Nephron progenitor cell (in vitro differentiated cells): ENCODE results near the gene CLEC4C.

ENCODE experiments used
- DNase-seq: peaks from one replicate; pipeline ENCODE4 v3.0.0; 2021
- H3K27ac Mint-ChIP-seq: 2 replicates; pipeline ENCODE4 v1.8.0; 2021; ENCODE audit warnings: mild to moderate bottlenecking, moderate library complexity, mixed read lengths
- H3K27me3 Mint-ChIP-seq: 2 replicates; pipeline ENCODE4 v1.8.0; 2021; ENCODE audit warnings: mild to moderate bottlenecking, low read depth, mixed read lengths; ENCODE audit not compliant: poor library complexity
- H3K36me3 Mint-ChIP-seq: 2 replicates; pipeline ENCODE4 v1.8.0; 2021; ENCODE audit warnings: low read depth, mixed read lengths
- H3K4me1 Mint-ChIP-seq: 2 replicates; pipeline ENCODE4 v1.8.0; 2021; ENCODE audit warnings: mixed read lengths
- H3K4me3 Mint-ChIP-seq: 2 replicates; pipeline ENCODE4 v1.8.0; 2021; ENCODE audit warnings: mild to moderate bottlenecking, moderate library complexity, mixed read lengths
- H3K9me3 Mint-ChIP-seq: 2 replicates; pipeline ENCODE4 v1.8.0; 2021; ENCODE audit warnings: mild to moderate bottlenecking, moderate library complexity, mixed read lengths
- TF ChIP-seq, protein P1 (sequence below): fragments of 200-600 bp; sonication (generic); IDR thresholded peaks from 2 replicates; pipeline ENCODE4 v1.5.0; 2021; ENCODE audit warnings: antibody characterized with exemption

CLEC4C gene

DNA sequence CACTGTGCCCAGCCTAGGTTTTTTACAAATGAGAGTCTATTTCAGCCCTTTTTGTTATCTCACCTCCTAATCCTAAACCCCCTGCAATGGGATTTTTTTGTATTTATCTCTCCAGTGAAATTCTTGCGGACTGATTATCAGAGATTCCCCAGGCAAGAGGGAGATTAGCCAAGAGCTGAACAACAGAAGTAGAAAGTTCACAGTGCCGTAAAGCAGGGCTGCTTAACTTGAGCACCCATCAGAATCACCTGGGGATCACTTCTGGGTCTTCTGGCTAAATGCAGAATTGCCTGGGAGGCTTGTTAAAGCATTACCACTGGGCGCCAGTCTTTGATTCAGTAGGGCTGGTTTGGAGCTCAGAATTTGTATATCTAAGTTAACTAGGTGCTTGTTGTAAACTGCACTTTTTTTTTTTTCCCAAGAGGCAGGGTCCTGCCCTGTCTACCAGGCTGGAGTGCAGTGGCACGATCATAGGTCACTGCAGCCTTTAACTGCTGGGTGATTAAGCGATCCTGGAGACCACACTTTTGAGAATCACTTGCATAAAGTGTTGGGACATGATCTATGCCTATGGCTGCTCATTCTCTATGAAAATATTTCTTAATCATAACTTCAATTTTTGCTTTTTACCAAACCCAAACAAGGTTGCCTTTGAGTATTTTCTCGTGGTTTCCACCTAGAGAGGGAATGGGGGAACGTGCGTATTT lies 37.1 kb downstream of the CLEC4C start:
- Mint-ChIP-seq H3K4me3 (no peak overlapping the region), H3K9me3 (peaks cover 19% of the 10 kb centered on the region), H3K27ac (no peak overlapping the region), H3K4me1 (peaks cover 11% of the 10 kb centered on the region), H3K36me3 (no peaks in the 10 kb centered on the region), H3K27me3 (peaks cover 5% of the 10 kb centered on the region)
- no peak for DNase-seq
- TF ChIP-seq, protein P1, sequence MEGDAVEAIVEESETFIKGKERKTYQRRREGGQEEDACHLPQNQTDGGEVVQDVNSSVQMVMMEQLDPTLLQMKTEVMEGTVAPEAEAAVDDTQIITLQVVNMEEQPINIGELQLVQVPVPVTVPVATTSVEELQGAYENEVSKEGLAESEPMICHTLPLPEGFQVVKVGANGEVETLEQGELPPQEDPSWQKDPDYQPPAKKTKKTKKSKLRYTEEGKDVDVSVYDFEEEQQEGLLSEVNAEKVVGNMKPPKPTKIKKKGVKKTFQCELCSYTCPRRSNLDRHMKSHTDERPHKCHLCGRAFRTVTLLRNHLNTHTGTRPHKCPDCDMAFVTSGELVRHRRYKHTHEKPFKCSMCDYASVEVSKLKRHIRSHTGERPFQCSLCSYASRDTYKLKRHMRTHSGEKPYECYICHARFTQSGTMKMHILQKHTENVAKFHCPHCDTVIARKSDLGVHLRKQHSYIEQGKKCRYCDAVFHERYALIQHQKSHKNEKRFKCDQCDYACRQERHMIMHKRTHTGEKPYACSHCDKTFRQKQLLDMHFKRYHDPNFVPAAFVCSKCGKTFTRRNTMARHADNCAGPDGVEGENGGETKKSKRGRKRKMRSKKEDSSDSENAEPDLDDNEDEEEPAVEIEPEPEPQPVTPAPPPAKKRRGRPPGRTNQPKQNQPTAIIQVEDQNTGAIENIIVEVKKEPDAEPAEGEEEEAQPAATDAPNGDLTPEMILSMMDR, result no peak

DNA sequence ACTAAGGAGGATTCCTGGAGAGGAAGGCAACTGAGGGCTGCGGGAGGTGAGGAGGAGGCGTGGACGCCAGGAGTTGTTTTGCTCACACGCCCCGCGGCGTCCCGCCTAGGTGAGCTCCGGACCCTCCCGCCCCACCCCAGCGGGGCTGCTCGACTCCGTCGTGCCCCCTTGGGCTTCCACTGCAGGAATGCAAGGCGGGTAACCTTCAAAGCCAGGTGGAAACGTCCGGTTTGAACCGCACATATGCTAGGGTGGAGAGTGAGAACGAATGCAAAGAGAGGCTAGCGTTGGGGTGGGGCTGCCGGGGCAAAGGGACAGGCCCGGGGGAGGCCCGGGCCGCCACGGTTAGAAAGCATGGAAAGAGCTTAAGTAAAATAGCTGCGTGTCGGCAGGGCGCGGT lies 41.3 kb downstream of the CLEC4C start:
- TF ChIP-seq, protein P1, result no peak
- Mint-ChIP-seq H3K27ac (no peak overlapping the region), H3K4me1 (peaks cover 6% of the 10 kb centered on the region), H3K4me3 (no peak overlapping the region), H3K9me3 (peaks cover 4% of the 10 kb centered on the region), H3K27me3 (peaks cover 5% of the 10 kb centered on the region), H3K36me3 (no peaks in the 10 kb centered on the region)
- DNase-seq, result no peak

- no peaks in the 10 kb centered on the region for H3K36me3 Mint-ChIP-seq
- peaks cover 13% of the 10 kb centered on the region for H3K4me1 Mint-ChIP-seq
- no peak within 1 kb of the TSS for H3K4me3 Mint-ChIP-seq
- no peak within 1 kb of the TSS for H3K27ac Mint-ChIP-seq
- TF ChIP-seq, protein P1, result no peak
- no peaks in the 10 kb centered on the region for H3K9me3 Mint-ChIP-seq
- H3K27me3 Mint-ChIP-seq, result peaks cover 5% of the 10 kb centered on the region
- DNase-seq, result no peak
These were observed 51.5 kb downstream of the CLEC4C start, which contains the start of gene GDF3 for GRCh38 chr12:7695566-7696197. GDF3 (minus strand) TSS chr12:7695775; CDS start chr12:7695728, 47 bp downstream.

GRCh38 chr12:7695237-7695560 lies 52.0 kb downstream of the CLEC4C start:
- DNase-seq, result no peak
- Mint-ChIP-seq H3K9me3 (no peaks in the 10 kb centered on the region), H3K4me3 (no peak overlapping the region), H3K4me1 (peaks cover 13% of the 10 kb centered on the region), H3K27ac (no peak overlapping the region), H3K27me3 (peaks cover 5% of the 10 kb centered on the region), H3K36me3 (no peaks in the 10 kb centered on the region)
- TF ChIP-seq, protein P1, result no peak

DNA sequence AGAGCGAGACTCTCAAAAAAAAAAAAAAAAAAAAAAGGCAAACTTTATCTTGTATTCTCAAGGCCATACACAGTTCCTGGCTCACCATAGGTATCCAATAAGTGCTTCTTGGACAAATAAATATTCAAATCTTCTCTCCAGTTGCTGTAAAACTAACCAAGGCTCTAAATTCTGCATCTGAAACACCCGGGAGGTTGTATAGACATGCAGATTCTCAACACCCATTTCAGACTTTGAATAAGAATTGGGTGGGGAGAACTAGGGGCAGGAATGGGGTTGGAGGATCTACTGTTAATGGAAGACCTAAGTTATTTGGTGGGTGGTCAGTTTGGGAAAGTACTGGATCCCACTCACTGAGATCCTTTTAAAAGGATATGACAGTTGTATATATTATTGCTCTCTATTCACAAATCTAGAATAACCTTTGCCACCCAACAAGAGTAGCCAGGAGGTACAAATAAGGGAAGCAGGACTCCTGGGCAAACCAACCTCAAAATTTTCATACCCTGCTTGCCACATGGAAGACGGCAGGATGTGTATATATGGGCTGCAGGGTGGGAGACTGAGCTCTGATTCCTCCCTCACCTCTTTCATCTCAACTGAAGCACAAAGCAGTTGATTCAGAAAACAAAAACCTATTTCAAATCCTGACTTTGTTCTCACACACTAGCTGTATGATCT lies 52.5 kb downstream of the CLEC4C start:
- Mint-ChIP-seq H3K9me3 (no peaks in the 10 kb centered on the region), H3K4me1 (peaks cover 13% of the 10 kb centered on the region), H3K4me3 (no peak overlapping the region), H3K27me3 (peaks cover 5% of the 10 kb centered on the region), H3K36me3 (no peaks in the 10 kb centered on the region), H3K27ac (no peak overlapping the region)
- DNase-seq, result no peak
- TF ChIP-seq, protein P1, result no peak
